ENCODE data around the gene KHDRBS1. TPM values are rescaled to one million over a fixed set of nuclear protein-coding genes. Genes with fewer than 3 reads are reported as not detected.

Gene KHDRBS1
- total RNA-seq, 1 experiment from 2014 or later: 267 TPM

DNA sequence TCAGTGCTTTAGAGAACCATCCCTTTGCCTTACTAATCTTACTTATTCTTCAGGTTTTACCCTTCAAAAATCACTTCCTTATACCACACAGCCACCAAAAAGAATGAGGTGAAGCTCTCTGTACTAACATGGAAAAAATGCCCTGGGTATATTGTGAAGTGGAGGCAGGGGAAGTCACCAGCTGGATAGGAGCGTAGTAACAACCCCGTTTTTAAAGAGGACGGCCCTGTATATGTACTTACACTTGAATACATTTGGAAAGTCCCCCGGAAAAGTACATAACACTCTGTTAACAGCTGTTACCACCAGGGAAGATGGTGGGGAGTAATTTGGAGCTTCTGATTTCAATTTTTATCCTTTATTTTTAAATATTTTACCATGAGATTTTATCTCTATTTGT is 28.2 kb upstream of the KHDRBS1 start:
- no peaks in the 10 kb centered on the region for H3K79me2 ChIP-seq (ENCODE audit: insufficient read depth, low read length)
- no peak overlapping the region for H3K18ac ChIP-seq (ENCODE audit: insufficient read length, low read depth, low read length)
- Mint-ChIP-seq H3K4me3 (no peak overlapping the region), H3K9me3 (no peaks in the 10 kb centered on the region; a peak in 2 of 5 replicates), H3K4me1 (peaks cover 18 to 21% of the 10 kb centered on the region in 2 experiments), H3K36me3 (ENCODE audit: insufficient read depth in 1 of 3, low read depth in 3 of 3) (no peaks in the 10 kb centered on the region), H3K27me3 (ENCODE audit: low read depth) (no peaks in the 10 kb centered on the region), H3K27ac (no peak overlapping the region)
- H4K20me1 ChIP-seq (ENCODE audit: control insufficient read depth, insufficient read depth, insufficient read length): no peaks in the 10 kb centered on the region
- H3K9me3 ChIP-seq (ENCODE audit: control insufficient read depth, low read depth, low read length): no peaks in the 10 kb centered on the region
- no peak overlapping the region for H3T11ph ChIP-seq (ENCODE audit: low read length)
- H3K9ac ChIP-seq (ENCODE audit: extremely low read depth, insufficient read length, low read length): no peak overlapping the region
- H4K91ac ChIP-seq (ENCODE audit: insufficient read length, low read depth, low read length): no peak overlapping the region
- no peak overlapping the region for H3K27ac ChIP-seq (ENCODE audit: insufficient read length, low read depth, low read length)
- no peak overlapping the region for H4K8ac ChIP-seq (replicated peaks; ENCODE audit: insufficient read length, low read depth, low read length)
- no peaks in the 10 kb centered on the region for H3K79me1 ChIP-seq (ENCODE audit: insufficient read depth, low read depth, low read length, poor library complexity, severe bottlenecking)
- peaks cover 4% of the 10 kb centered on the region; the same call in 1 of the 2 replicates for H3K4me1 ChIP-seq (ENCODE audit: insufficient read depth, low read length)
- no peak overlapping the region for H2BK5ac ChIP-seq (ENCODE audit: insufficient read length, low read length)
- DNase-seq: no peak
- H2BK15ac ChIP-seq (ENCODE audit: low read depth, low read length): no peak overlapping the region
- H2BK120ac ChIP-seq (ENCODE audit: low read depth, low read length, poor library complexity, severe bottlenecking): no peak overlapping the region
- no peak overlapping the region for H3K4me2 ChIP-seq (ENCODE audit: insufficient read depth, insufficient read length, low read length)
- no peak overlapping the region for H3K14ac ChIP-seq (ENCODE audit: insufficient read depth, low read length)
- no peak overlapping the region for H2BK12ac ChIP-seq (ENCODE audit: insufficient read length, low read depth, low read length)
- no peaks in the 10 kb centered on the region for H3K27me3 ChIP-seq (ENCODE audit: insufficient read depth, low read length)
- no peaks in the 10 kb centered on the region for H3K23me2 ChIP-seq (ENCODE audit: insufficient read length, low read depth, low read length, poor library complexity, severe bottlenecking)
- H3K56ac ChIP-seq (ENCODE audit: insufficient read length, low read depth, low read length): no peak overlapping the region
- no CpG with 5 or more reads among the region's 4 CpGs for WGBS (ENCODE audit: extremely low coverage, insufficient read length, low lambda C conversion rate)
- H2AK5ac ChIP-seq (ENCODE audit: insufficient read length, low read length): no peak overlapping the region
- H3K4ac ChIP-seq (ENCODE audit: low read depth, low read length): no peak overlapping the region
- no peak overlapping the region for H2BK20ac ChIP-seq (ENCODE audit: low read depth, low read length, poor library complexity, severe bottlenecking)
- TF ChIP-seq, protein P1, sequence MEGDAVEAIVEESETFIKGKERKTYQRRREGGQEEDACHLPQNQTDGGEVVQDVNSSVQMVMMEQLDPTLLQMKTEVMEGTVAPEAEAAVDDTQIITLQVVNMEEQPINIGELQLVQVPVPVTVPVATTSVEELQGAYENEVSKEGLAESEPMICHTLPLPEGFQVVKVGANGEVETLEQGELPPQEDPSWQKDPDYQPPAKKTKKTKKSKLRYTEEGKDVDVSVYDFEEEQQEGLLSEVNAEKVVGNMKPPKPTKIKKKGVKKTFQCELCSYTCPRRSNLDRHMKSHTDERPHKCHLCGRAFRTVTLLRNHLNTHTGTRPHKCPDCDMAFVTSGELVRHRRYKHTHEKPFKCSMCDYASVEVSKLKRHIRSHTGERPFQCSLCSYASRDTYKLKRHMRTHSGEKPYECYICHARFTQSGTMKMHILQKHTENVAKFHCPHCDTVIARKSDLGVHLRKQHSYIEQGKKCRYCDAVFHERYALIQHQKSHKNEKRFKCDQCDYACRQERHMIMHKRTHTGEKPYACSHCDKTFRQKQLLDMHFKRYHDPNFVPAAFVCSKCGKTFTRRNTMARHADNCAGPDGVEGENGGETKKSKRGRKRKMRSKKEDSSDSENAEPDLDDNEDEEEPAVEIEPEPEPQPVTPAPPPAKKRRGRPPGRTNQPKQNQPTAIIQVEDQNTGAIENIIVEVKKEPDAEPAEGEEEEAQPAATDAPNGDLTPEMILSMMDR (conservative IDR thresholded peaks at IDR 0.05): no peak
- no peak overlapping the region for H4K5ac ChIP-seq (ENCODE audit: insufficient read length, low read depth, low read length)
- no peak overlapping the region for H2AFZ ChIP-seq (ENCODE audit: low read length)
- H3K23ac ChIP-seq (ENCODE audit: insufficient read length, low read depth, low read length): no peak overlapping the region

Data from H9 (cell line).